ENCODE measurements around the gene NSA2. TPM values are rescaled to one million over a fixed set of nuclear protein-coding genes. Genes with fewer than 3 reads are reported as not detected.

Gene NSA2
- total RNA-seq: 94.5 and 104 TPM in 2 replicates

DNA sequence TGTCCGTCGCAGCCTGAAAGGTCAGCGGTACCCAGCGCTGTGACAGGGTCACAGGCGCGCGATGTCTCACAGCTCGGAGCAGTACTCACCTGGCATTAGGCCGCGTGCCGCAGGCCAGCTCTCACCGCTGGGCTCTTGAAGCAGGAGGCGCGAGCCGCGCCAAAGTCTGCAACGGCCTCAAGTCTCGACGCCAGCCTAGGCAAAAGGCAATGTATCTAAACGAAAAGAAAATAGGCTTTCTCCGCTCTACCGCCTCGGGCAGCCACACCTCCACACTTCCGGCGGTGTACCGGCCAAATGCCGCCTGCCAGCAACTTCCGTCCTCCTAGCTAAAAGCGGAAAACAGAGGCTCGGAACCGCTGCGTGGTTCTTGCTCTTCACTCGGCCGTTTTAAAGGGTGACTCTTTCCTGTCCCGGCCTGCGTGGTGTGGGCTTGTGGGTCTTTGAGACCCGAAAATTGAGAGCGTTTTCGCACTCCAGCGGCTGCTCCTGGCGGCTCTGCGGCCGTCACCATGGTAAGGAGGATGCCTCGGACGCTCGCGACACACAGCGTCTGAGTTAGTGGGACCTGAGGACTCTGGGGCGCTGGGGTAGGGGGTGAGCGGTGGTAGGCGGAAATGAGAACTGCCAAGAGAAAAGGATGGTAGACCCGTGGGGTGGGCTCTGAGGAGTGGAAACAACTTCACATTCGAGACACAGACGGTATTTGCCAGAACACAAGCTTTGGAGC is at the start of gene NSA2, which contains the start of gene GFM2:
NSA2 (plus strand) TSS at position 401 of the 730 bp plus-strand sequence; CDS start at position 513, 112 bp downstream.
GFM2 (minus strand) TSS at position 269 of the 730 bp plus-strand sequence. CDS start 3,375 bp downstream, outside the sequence.

Other genes starting within 250 kb of the NSA2 start
- gene ENC1, start 126.5 kb upstream of the NSA2 start, total RNA-seq: 126 and 134 TPM in 2 replicates
- gene HEXB, start 82.0 kb upstream of the NSA2 start, total RNA-seq: 180 and 182 TPM in 2 replicates
- gene GFM2, start 132 bp upstream of the NSA2 start, total RNA-seq: 32.5 and 39.4 TPM in 2 replicates
- gene FAM169A, start 99.1 kb downstream of the NSA2 start, total RNA-seq: 0.28 and 0.45 TPM in 2 replicates

All from endothelial cell of coronary artery (primary cell).